ENCODE measurements around the gene PLB1.

PLB1 gene

DNA sequence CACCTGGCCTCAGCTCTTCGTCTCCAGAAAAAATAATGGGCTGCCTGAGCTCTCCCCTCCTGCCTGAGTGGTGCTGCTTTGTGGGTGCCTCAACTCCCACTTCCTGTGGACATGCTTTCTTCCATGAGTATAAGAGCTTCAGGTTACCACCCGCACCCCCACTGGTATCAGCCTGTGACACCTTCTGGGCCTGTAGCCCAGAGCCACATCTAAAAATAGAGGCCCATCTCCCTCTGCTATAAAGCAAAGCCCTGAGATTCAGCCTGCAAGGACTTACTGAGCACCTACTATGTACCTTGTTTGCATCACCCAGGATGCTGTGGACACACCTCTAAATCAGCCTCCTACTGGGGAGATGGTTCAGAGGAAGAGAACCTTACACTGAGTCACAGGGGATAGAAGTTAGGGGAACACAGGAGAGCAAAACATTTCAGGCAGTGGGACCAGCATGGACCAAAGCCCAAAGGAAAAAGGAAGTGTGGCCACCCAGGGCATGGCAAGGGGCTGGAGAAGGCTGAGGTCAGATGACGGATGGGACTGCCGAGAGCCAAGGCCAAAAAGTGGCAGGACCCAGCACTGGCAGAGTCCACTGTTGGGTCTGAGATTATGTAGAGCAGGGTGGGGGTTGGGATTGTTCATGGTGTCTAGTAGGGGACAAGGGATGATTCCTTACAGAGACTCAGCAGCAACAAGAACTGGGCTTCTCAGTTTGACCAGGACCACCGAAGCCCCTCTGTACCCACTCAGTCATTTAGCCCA lies 132.0 kb downstream of the PLB1 start:
- DNase-seq (ENCODE audit: low read depth in 2 of 2): no peak

- DNase-seq (ENCODE audit: low read depth in 2 of 2): no peak
These were observed 132.6 kb downstream of the PLB1 start for GRCh38 chr2:28628506-28628905.

- DNase-seq (ENCODE audit: low read depth in 2 of 2): no peak
These were observed 133.1 kb downstream of the PLB1 start for GRCh38 chr2:28628987-28629386.

- DNase-seq (ENCODE audit: low read depth in 2 of 2): no peak
These were observed 134.1 kb downstream of the PLB1 start for GRCh38 chr2:28629910-28630309.

DNA sequence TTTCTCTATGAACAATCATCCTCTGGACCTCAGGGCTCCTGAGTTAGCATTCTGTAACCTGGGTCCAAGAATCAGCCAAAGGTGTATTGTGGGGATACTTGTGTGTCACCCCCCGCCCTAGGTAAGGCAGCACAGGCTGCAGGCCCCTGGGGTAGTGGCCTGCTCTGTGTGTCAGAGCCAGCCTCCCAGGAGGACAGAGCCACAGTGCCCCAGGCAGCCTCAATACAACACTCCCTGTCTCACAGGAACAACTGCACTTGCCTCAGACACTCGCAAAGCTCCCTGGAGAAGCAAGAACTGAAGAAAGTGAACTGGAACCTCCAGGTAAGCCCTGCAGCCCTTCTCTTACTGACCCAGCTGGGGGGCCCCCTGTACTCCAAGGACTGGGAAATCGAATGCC lies 134.5 kb downstream of the PLB1 start:
- no peak for DNase-seq (ENCODE audit: low read depth in 2 of 2)

DNA sequence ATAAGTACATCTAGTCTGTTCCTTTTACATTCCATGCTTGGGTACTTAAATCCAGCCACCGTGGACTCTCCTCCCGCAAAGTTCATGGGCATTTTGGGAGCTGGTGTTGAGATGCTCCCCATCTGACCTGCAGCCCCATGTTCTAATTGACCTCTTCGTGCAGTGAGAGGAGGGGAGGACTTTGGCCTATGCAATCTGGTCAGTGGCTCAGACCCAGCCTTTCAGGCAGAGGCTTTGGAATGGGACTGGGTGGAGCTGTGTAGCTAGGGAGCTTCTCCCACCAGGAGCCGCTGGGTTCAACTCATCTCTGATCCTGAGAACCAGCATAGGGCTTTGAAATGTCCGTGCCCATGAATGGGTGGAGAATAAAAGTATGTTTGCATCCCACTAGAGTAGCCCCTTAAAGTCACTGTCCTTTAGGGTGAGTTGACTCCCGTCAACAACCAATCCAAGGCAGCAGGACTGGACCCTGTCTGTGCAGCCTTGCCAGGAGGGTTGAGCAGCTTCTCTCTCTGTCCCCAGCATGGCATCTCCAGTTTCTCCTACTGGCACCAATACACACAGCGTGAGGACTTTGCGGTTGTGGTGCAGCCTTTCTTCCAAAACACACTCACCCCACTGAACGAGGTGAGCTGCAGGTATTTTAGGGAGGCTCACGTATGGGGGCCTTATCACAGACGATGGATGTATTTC lies 135.8 kb downstream of the PLB1 start:
- no peak for DNase-seq (ENCODE audit: low read depth in 2 of 2)

GRCh38 chr2:28632791-28633190 lies 136.9 kb downstream of the PLB1 start:
- no peak for DNase-seq (ENCODE audit: low read depth in 2 of 2)

GRCh38 chr2:28633204-28633603 lies 137.3 kb downstream of the PLB1 start:
- DNase-seq (ENCODE audit: low read depth in 2 of 2): no peak

DNA sequence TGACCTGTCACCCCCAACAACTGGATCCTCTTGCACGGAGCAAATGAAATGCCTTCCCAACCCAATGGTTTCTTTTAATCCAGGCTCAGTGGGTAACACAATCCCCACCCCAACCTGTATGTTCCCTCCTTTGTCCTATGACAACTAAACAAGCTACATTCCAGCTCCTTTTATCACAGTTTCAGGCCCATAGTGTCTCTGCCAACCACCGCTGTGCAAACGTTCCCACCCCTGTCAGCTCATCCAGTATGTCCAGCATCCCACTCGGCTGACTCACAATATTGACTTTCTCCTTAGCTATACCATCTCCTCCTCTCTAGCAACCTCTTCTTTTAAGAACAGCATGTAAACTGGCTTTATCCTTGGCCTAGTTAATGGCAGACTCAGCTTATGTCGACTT lies 137.9 kb downstream of the PLB1 start:
- DNase-seq (ENCODE audit: low read depth in 2 of 2): no peak

DNA sequence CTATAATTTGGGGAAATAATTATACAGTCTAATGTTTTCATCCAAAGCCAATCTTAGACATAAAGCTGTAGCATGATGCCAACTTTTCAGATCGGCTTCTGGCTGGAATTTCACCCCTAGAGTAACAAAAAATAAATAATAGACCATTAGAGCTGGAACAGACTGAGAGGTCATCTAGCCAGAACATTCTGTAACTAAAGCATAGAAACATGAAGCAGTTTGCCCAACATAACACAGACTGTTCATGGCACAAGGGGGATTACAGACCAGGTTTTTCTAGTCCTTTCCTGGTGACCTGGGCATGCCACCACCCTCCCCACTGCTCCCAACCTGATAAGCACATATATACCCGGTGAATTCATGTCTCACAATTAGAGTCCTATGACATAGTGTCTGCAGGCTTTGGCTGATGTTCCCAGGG lies 139.3 kb downstream of the PLB1 start:
- no peak for DNase-seq (ENCODE audit: low read depth in 2 of 2)

- no peak for DNase-seq (ENCODE audit: low read depth in 2 of 2)
These were observed 140.6 kb downstream of the PLB1 start for GRCh38 chr2:28636491-28636890.

DNA sequence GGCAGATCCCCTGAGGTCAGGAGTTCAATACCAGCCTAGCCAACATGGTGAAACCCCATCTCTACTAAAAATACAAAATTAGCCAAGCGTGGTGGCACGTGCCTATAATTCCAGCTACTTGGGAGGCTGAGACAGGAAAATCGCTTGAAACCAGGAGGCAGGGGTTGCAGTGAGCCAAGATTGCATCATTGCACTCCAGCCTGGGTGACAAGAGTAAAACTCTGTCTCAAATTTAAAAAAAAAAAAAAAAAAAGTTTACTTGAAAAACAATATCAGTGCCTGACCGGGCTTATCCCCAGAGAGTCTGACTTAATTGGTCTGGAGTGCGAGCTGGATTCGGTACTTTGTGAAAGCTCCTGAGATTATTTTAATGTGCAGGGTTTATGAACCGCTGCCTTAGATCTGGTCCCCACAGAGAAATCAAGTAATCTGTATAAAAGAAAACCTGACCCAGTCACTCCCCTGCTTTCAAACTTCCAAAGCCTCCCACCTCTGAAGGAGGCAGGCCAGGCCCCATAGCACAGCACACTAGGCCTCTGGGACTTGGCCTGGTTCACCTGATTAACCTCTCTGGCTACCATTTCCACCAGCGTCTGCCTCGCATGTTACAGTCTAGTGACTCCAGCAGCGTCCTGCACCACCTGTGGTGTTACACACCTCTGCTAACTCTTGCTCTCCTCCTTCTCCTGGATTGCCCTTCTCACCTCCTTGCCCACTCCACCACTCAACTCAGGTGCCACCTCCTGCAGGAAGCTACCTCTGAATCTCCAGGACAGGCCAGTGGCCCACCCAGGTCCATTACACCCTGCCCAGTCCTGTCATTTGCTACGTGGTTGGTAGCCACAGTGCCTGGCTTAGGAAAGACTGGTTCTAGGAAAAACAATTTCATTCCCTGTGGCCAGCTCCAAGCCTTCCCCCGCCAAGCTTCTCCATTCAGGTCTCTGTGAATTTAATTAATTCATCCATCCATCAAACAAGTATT lies 141.5 kb downstream of the PLB1 start:
- DNase-seq (ENCODE audit: low read depth in 2 of 2): no peak

- DNase-seq (ENCODE audit: low read depth in 2 of 2): no peak
These were observed 142.2 kb downstream of the PLB1 start for GRCh38 chr2:28638102-28638501.

GRCh38 chr2:28639092-28639691 lies 143.3 kb downstream of the PLB1 start:
- no peak for DNase-seq (ENCODE audit: low read depth in 2 of 2)

- DNase-seq (ENCODE audit: low read depth in 2 of 2): no peak
These were observed 144.0 kb downstream of the PLB1 start for GRCh38 chr2:28639836-28640235.

DNA sequence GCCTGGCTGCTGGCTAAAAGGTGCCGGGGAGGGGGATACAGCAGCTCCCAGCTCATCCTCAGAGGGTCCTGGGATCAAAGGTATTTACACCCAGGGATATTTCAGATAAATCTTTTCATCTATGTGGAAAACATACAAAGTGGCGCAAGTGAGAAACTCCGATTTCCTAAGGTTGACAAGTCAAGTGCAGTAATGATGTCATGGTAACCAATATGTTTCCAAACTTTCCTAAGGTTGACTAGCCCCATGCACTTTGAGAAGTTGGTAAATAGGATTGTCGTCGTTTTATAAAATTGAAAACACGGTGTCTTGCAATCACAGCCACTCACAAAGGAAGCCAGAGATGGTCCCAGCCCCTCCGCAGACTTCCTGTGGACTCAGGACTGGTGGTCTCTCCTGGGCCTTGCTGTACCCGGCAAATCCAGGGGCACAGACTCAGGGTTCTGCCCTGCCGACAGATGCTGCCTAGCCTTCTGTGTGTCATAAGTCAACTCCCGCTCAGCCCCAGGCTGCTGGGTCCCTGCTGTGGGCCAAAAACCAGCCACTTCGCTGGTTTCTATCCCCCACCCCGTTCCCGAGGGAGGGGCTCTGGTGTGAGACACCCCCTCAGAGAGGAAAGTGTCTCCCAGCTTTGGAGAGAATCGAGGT lies 144.5 kb downstream of the PLB1 start:
- no peak for DNase-seq (ENCODE audit: low read depth in 2 of 2)

DNA sequence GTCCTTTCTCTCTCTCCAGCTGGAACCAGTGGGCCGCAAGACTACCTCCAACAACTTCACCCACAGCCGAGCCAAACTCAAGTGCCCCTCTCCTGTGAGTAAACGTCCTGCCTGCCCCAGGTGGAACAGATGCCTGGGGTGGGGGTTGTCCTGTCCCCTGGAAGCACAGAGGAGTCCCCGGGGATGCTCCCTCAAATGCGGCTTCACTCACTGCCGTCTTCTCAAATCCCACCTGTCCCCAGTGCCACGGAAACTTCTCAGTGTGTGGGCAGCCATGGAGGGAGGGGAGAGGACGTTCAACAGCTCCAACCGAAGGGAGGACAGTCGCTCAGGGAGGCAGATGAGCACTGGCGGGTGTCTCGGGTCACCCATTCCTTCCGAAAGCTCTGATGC lies 145.0 kb downstream of the PLB1 start:
- DNase-seq (ENCODE audit: low read depth in 2 of 2): no peak

DNA sequence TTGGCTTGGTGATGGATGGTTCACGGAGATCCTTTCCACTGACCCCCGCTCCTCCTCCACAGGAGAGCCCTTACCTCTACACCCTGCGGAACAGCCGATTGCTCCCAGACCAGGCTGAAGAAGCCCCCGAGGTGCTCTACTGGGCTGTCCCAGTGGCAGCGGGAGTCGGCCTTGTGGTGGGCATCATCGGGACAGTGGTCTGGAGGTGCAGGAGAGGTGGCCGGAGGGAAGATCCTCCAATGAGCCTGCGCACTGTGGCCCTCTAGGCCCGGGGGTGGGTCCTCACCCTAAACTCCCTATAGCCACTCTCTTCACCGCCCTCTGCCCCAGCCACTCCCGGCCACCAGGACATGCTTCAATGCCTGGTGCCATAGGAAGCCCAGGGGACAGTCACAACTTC lies 146.9 kb downstream of the PLB1 start:
- no peak for DNase-seq (ENCODE audit: low read depth in 2 of 2)

DNA sequence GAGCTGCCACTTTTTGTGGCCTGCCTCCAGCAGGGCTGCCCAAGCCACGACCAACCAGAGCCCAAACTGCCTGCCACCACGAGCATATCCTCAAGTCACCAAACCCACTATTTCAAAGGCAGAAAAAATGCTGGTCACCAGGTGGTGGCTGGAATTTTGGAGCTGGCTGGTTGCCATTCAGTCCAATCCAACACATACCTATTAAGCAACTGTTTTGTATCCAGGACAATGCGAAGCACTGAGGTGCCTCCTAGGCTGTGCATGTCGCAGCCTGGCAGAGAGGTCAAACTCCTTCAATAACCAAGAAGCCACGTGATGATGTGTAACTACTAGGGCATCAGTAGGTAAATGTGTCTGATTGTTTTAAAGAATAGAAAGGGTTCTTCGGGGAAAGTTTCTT lies 147.5 kb downstream of the PLB1 start:
- no peak for DNase-seq (ENCODE audit: low read depth in 2 of 2)

DNA sequence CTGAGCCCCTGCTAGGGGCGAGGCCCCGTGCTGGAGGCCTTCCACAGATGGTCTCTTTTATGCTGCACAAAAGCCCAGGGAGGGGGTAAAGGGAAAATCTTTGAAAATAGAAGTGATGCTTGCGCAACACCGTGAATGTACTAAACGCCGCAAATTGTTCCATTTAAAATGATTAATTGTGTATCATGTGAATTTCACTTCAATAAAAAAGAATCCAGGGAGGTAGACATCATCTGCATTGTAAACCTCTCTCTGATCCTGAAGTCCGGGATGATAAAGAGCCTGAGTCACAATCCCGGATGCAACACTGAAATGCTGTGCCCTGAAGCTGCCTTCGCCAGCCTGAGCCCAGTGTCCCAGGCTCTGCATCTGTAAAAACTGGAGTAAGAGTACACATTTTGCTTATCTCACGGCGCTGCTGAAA lies 148.1 kb downstream of the PLB1 start:
- DNase-seq (ENCODE audit: low read depth in 2 of 2): no peak

DNA sequence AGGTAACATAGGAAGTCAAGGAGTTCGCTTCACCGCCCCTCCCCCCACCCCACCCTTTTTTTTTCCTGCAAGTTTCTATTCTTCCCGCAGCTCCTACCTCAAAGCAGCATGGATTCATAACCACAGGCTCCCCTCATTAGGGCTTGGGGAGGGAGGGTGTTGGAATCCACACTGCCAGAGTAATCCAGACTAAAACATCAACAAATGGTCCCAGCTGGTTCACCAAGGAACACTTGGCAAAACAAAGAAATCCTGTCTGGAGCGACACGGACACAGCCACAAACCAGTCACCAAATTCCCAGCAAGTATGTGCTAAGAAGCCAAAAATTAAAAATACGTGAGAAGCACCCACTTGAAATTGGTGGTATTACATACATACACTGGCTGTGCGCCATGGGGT lies 148.9 kb downstream of the PLB1 start:
- no peak for DNase-seq (ENCODE audit: low read depth in 2 of 2)

Data from activated CD8-positive, alpha-beta memory T cell treated with anti-CD3 and anti-CD28 coated beads for 4 hours (primary cell).